DMS153 treated with DMSO at 0.1 percent for 48 hours (cell line): ENCODE measurements around the gene TNS2.

Experiments
- DNase-seq: peaks from one replicate; lab custom pipeline; 2025; ENCODE audit not compliant: unreplicated experiment; lab: John Stamatoyannopoulos, UW

The TNS2 gene

GRCh38 chr12:53068811-53069585, 19.1 kb downstream of the TNS2 start:
- DNase-seq = no peak

GRCh38 chr12:53069621-53070410, 20.0 kb downstream of the TNS2 start:
- no peak for DNase-seq

GRCh38 chr12:53070877-53071492, 21.1 kb downstream of the TNS2 start:
- DNase-seq = no peak

GRCh38 chr12:53071591-53072551, 22.0 kb downstream of the TNS2 start:
- no peak for DNase-seq

- DNase-seq = no peak
Observed at GRCh38 chr12:53073881-53074280, 24.0 kb downstream of the TNS2 start.

GRCh38 chr12:53074283-53074998, 24.6 kb downstream of the TNS2 start:
- DNase-seq = no peak

- no peak for DNase-seq
Observed at GRCh38 chr12:53074999-53075370, 25.1 kb downstream of the TNS2 start.

- no peak for DNase-seq
Observed at GRCh38 chr12:53076461-53076860, 26.6 kb downstream of the TNS2 start.

GRCh38 chr12:53077030-53077429, 27.2 kb downstream of the TNS2 start:
- DNase-seq = no peak

- no peak for DNase-seq
Observed at GRCh38 chr12:53078425-53079225, 28.8 kb downstream of the TNS2 start.

- DNase-seq = peak; percentile 89
Observed at GRCh38 chr12:53079226-53080117, 29.6 kb downstream of the TNS2 start, which contains the start of gene SPRYD3. TSS of gene SPRYD3 (minus strand) at chr12:53079390. CDS start at chr12:53079333, 57 bp downstream.

- DNase-seq = no peak
Observed at GRCh38 chr12:53082637-53083175, 32.8 kb downstream of the TNS2 start.

GRCh38 chr12:53086361-53086760, 36.5 kb downstream of the TNS2 start:
- no peak for DNase-seq

- DNase-seq = no peak
Observed at GRCh38 chr12:53090105-53090504, 40.2 kb downstream of the TNS2 start.

GRCh38 chr12:53090554-53090953, 40.7 kb downstream of the TNS2 start:
- DNase-seq = no peak

- no peak for DNase-seq
Observed at GRCh38 chr12:53091756-53092155, 41.9 kb downstream of the TNS2 start.

- no peak for DNase-seq
Observed at GRCh38 chr12:53093777-53094393, 44.0 kb downstream of the TNS2 start.

GRCh38 chr12:53094394-53094787, 44.5 kb downstream of the TNS2 start:
- DNase-seq = no peak
